NCI-H187 treated with DMSO at 0.1 percent for 48 hours (cell line): Measurements from ENCODE around the gene ADAM8.
"Not testable (repeated sequence)": the region's sequence is repeated elsewhere in the genome, so short reads cannot be mapped to it uniquely, and the experiment has no call there.

Experiments used
- DNase-seq: peaks from one replicate; lab custom pipeline; 2025; lab: John Stamatoyannopoulos, UW

ADAM8 gene

DNA sequence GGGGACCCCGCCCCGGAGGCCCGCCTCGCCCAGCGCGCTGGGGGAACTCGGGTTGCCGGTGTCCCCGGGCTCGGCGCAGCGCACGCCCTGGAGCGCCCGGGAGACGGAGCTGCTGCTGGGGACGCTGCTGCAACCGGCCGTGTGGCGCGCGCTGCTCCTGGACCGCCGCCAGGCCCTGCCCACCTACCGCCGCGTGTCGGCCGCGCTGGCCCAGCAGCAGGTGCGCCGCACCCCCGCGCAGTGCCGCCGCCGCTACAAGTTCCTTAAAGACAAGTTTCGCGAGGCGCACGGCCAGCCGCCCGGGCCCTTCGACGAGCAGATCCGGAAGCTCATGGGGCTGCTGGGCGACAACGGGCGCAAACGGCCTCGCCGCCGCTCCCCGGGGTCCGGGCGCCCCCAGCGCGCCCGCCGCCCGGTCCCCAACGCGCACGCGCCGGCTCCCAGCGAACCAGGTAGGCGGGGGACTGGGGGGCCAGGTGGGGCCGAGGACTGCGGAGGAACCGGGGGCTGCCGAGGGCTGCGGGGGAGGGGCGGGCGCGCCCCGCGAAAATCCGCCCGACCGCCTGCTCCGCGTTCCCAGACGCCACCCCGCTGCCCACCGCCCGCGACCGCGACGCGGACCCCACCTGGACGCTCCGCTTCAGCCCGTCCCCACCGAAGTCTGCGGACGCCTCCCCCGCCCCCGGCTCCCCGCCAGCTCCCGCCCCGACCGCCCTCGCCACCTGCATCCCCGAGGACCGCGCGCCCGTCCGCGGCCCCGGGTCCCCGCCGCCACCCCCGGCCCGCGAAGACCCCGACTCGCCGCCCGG is 46.1 kb downstream of the ADAM8 start:
- no peak for DNase-seq

DNA sequence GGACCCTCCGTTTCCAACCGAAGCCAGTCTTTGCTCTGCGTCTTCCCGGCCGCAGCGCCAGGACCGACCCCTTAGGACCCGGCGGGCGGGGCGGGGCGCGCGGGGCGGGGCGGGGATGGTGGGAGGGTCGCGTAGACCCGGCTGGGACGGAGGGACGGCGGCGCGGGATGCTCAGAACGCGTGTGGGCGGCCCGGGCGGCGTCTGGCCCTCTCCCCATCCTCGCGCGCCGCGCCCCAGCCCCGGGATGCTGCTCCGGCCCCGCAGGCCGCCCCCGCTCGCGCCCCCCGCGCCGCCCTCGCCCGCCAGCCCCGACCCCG is 46.7 kb downstream of the ADAM8 start, which contains the start of gene UTF1:
Gene UTF1 (plus strand): TSS at position 174 of the 318 bp plus-strand sequence. CDS start 72 bp downstream, at position 246.
- no peak for DNase-seq

DNA sequence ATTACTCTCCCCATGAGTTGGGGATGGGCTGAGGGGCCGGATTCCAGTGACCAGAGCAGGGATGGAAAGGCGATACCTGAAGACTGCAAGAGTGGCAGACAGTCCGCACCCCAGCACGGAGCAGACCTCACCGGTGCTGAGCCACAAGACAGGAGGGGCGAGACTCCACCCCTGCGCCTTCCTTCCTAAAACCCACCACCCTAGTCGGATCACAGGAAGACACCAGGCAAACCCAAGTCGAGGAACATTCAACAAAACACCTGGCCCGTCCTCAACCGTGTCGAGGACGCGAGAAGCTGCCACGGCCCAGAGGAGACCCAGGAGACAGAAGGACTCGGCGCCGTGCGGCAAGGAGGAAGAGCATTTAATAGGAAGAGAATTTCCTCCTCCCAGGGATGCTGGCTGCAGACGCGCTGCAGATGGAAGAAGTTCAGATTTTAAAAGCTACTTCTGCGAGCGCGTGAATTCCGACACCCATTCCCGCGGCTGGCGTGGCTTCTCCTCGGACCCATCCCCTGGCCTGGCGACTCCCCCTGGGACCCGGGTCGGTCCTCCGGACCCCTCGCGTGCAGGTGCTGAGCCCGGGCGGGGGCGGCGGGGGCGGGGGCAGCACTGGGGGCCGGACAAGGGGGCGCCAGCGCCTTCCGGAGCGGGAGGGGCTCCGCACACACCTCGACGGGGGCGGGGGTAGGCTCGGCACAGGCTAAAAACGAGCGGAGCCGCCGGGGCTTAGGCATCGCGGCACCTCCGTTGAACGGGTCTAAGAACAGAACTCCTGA is 47.2 kb downstream of the ADAM8 start:
- DNase-seq: no peak

DNA sequence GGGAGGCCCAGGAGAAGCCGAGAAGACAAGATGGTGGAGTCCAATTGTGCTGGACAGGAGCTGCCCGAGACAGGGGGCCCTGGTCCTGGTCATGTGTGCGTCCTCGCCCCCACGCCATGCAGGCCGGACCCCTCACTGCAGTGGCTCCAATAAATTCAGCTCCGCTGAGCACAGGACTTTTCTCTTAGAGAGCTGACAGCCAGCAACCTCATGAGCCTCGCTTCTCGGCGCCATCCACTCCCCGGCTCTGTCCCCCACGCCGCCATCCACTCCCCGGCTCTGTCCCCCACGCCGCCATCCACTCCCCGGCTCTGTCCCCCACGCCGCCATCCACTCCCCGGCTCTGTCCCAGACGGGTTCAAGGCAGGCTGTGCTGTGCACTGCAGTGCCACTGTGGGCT is 49.4 kb downstream of the ADAM8 start:
- no peak for DNase-seq

DNA sequence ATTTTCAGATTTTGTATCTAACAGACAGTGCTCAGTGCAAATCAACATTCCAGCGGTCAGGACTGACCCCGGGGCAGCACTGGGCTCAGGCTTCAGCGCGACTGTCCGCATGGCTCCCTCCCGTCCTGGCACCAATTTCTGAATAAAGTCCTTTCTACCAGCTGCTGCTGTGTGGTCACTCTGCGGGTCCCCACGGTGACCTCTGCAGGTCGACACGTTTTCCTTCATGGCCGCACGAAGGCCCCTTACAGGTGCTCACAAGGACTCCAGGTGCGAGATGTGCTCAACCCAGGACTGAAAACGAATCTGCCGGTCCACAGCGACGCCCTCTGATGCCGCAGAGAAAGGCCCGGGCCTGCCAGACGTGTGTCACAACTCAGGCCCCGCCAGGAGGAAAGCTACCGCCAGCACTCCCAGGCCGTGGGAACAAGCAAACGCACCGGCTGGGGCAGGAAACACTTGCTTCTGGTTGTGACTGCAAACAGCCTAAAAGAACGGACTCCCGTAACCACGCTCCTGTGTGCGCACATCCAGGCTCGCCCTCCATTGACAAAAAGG is 50.3 kb downstream of the ADAM8 start:
- no peak for DNase-seq

DNA sequence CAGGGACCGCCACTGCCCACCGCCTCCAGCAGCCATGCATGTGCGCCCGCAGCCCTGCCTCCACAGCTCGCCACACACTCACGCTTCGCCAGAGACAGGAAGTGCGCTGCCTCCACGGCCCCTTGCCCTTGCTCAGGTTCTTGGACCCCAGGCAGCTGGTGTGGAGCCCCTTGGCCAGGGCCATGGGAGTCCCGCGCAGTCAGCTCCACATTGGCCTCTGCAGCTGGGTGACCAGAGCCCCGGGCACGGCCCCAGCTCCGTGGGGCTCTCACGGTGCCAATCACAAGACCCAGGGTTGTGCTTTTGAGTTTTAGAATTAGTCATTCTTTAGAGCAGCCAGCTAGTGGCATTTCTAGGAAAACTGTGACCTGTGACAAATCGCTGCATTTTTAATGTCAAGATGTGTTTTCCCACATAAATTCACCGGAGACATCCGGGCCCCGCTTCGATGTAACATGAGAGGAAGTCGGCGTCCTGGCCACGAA is 50.9 kb downstream of the ADAM8 start:
- DNase-seq: no peak

DNA sequence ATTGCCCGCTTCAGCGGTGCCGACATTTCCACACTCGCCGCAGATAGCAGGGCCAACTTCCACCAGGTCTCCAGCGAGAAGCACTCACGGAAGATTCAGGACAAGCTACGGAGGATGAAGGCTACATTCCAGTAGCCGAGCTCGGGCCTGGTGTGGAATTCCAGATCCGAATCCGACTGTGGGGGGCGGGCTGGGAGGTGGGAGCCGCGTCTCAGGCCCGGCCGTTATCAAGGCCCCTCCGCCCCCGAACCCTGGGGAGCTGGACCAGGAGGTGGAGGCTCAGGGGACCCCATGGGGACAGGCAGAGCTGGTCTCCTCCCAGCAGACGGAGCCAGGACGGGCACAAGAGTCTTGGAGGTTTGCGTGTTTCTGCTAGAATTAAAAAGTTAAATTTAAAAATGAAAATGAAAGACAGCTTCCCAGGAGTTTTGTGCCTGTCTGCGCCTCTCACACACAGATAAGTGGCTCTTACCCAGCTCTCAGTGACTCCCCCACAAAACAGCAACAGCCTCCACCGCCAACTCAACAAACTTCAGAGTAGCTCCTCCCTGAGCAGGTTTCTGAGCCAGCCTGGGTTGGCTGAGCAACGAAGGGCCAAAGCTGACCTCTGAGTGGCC is 51.8 kb downstream of the ADAM8 start:
- no peak for DNase-seq

DNA sequence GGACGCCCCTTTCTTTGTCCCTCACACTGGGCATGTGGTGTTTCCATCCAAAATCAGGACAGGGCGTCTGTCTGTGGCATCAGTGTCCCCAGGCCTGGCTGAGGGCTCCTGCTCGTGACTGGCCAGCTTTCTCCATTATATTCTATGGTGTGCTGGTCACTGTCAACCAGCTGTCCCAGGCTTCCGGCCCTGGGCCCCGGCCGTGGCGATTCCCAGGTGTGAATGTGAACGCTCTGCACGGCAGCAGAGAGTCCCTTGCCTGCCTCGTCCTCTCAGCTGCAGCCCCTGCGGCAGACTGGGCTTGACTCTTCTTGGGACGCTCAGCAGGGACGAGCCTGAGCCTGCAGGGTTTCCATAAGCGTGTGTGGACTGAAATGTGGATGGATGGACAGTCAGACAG is 52.6 kb downstream of the ADAM8 start:
- no peak for DNase-seq

DNA sequence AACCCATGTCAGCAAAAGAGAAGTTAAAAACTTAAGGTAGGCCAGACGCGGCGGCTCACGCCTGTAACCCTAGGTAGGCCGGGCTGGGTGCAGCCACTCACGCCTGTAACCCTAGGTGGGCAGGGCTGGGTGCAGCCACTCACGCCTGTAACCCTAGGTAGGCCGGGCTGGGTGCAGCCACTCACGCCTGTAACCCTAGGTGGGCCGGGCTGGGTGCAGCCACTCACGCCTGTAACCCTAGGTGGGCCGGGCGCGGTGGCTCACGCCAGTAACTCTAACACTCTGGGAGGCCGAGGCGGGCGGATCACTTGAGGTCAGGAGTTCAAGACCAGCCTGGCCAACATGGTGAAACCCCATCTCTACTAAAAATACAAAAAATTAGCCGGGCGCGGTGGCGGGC is 54.9 kb downstream of the ADAM8 start:
- not testable (repeated sequence) for DNase-seq

DNA sequence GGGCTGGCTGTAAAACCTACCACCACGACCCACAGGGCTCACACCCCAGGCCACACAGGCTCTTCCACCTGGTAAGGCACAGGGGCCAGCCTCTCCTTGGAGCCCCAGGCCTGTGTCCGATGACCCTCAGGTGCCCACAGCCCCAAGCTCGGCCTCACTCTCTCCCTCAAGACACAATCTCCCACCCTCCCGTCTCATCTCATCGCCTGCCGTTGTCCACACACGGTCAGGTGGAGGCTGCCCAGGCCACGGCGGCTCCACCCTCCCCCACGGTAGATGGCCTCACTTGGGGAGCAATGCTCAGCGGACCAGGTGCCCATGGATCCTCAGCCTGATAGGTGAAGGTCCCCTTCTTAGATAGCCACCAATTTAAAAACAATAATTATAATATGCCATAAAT is 55.3 kb downstream of the ADAM8 start:
- DNase-seq: no peak

DNA sequence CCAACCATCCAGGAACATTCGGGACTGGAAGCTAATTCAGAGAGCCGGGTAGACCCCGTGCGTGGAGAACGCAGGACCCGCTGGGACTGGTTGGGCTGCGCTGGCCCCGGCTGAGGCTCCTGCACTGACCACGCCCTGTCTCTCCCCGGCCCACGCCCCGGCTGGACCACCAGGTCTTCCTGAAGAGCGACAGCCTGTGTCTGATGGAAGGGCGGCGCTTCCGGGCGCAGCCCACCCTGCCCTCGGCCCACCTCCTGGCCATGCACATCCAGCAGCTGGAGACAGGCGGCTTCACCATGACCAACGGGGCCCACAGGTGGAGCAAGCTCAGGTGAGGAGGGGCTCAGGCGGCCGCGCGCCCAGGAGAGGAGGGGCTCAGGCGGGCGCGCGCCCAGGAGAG is 56.9 kb downstream of the ADAM8 start:
- DNase-seq: no peak

DNA sequence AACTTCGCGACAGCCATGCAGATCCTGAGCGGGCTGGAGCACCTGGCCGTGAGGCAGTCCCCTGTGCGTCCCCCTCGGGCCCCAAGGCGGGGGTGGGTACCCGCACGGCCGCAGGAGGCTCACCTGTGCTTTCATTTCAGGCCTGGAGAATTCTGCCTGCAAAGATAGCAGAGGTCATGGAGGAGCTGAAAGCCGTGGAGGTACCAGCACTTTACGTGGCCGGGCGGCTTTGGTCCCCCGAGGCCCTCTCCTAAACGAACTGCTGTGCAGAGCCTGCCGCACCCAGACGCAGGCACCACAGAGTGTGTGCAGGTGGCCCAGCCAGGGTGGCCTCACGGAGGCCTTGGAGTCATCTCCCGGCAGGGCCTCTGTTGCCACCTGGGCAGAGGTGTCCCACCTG is 57.8 kb downstream of the ADAM8 start:
- no peak for DNase-seq

DNA sequence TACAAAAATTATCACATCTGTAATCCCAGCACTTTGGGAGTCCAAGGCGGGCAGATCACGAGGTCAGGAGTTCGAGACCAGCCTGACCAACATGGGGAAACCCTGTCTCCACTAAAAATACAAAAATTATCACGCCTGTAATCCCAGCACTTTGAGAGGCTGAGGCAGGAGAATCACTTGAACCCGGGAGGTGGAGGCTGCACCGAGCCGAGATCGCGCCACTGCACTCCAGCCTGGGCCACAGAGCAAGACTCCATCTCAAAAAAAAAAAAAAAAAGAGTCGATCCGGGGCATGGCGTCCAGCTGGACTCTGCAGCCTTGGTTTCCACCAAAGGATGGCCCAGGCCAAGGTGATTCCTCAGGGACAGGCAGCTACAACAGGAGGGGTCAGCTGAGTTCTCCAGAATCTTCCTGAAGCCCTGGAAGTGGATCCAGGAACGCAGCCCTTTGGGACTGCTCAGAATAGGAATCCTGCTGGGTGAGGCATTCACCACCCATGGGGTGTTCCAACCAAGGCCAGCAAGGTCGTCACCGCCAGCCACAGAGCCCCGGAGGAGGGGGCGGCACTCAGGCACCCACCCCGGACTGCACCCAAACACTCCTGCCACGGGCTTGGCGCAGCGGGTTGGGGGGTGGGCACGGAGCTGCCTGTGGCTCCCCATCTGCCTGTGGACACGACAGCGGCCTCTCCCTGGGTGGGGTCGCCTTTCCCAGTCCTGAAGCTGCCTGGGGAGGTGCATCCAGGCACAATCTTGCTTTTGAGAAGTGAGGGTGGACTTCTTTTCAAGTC is 58.7 kb downstream of the ADAM8 start:
- DNase-seq: no peak

DNA sequence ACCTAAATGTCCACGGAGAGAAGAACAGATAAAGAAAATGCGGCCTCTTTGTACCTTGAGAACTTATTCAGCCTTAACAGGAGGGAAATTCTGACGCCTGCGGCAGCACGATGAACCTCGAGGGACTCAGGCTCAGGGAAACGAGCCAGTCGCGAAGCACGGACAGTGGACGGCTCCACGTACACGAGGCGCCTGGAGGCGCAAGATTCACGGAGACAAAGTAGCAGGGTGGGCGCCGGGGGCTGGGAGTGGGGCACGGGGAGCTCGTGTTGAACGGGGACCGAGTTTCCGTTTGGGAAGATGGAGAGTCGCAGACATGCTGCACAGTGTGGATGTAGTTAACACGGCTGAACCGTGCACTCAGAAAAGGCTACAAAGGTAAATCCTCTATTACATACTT is 59.9 kb downstream of the ADAM8 start:
- DNase-seq: no peak

DNA sequence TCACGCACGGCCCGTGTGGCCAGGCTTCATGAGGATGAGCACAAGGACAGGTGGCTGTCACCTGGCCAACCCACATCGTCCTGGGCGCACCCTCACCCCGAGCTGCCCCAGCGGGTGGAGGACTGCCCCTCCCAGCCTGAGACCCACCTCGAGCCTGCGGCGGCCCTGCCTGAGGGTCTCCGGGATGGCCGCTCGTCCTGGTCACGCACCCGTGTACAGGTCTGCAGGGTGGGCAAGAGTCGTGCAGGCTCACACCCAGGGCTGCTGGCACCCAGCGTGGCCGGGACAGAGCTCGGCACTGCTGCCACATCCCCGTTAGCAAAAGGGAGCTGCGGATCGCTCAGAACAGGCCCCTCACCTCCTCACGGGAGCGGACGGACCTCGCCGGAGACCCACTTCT is 61.1 kb downstream of the ADAM8 start:
- no peak for DNase-seq

DNA sequence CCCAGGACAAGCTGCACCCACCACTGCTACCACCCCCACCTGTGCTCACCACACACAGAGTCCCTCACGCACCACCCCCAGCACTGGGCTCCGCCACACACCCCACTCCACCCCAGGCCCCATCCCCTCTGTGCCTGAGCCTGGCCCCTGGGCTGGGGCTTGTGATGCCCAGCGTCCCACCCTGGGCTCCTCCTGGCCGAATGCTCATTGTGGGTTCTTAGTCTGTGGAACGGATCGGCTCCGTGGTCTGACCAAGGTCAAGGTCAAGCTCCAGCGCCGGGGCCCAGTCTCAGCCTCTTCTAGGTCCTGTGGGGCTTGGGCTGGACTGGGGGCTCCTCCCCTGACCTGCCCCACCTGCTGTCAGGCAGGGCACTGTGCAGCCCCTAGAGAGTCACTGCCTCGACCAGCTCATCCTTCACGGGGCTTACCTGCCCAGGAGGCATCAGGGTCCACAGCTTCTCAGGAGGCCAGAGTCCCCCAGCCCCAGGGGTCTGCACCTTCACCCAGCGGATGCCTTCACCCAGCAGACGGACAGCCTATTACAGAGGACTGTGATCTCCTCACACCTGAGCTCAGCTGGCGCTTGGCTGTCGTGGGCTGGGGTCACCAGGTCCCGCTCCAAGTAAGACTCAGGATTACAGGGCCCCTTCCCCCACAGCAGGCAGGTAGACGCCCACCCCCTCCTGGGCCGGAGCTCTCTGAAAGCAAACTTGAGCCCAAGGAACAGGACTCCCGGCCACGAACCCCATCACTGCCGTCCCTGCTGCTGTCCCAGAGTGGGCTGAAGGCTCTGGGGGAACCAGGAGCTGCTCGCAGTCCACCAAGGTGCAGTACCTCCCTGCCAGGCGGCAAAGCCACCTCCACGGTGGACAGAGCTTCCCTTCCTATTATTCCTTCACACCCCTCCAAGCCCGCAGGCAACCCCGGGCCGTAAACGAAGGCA is 61.9 kb downstream of the ADAM8 start:
- DNase-seq: no peak

DNA sequence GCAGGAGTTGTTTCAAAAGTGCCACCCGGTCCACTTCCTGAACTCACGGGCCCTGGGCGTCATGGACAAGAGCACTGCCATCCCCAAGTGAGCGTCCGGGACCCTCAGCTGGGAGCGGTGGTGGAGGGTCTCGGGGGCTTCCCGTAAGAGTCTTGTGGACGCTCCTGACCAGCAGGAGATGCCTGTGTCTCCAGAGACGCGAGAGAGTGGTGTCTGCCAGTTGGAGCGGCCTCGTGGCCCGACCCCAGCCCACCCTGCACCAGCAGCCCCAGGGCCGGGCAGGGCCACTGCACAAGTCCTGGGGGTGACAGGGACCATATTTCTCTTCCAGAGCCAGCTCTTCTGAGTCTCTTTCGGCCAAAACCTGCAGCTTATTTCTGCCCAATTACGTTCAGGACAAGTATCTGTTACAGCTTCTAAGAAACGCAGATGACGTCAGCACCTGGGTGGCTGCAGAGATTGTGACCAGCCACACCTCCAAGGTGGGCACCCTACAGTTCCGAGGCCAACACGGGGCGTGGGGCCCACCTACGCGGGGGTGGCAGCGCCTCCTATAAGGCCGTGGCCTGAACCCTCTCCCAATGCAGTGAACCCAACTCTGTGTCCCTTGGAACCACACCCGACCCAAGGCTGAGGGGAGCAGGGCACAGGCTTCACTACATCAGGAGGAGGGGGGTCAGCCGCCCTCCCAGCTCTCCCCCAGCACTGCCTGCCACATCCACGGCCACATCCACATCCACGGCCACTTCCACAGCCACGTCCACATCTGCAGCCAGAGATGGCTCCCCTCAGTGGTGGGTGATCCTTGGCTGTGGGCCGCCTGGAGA is 62.8 kb downstream of the ADAM8 start:
- DNase-seq: no peak

DNA sequence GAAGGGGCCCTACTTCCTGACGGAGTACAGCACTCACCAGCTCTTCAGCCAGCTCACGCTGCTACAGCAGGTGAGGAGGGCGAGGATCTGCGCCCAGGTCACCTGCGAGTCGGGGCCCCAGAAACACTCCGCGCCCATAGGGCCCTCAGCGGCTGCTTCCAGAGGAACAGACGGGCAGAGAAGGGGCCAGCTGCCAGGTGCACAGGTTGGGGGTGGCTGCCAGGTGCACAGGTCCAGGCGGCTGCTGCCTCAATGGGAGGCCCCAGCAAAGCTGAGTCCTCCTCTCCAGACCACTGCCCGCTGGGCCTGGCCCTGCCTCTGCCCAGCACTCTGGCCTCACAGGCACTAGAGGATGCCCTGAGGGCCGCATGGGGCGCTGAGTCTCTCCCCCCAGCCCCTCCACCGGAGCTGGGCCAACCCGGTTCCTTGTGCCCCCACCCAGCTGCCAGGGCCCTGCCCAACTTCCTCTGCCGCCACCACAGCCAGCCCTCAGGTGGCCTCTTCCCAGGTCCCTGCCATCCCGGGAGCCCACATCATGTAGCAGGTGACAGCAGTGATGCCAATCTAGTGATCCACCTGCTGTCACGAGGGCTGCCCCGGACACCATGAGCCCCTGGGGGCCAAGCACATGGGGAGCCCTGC is 63.7 kb downstream of the ADAM8 start:
- no peak for DNase-seq
